Pancreas (tissue), 10 donors: ENCODE results near the gene ANKRD24. TPM values are rescaled to one million over a fixed set of nuclear protein-coding genes. Genes with fewer than 3 reads are reported as not detected.

Experiments
- ATAC-seq, 4 donors: fragments of 200-7000 bp; cut with Tn5 transposase; one replicate each; pipeline versions ENCODE4 v1.8.0 to v1.9.1; 2020; ENCODE audit warnings: mild to moderate bottlenecking in 4 of 4, moderate library complexity in 4 of 4
- DNase-seq, 6 donors: peaks; one replicate each; pipeline ENCODE4 v3.0.0-alpha.2; 2020
- FAIRE-seq: peaks from 2 replicates; lab custom pipeline; 2012; peaks lifted over from hg19 to GRCh38; lab: Jason Lieb, UNC
- H3K27ac ChIP-seq, 4 donors: fragments of 200-600 bp; sonication (generic); 1 replicate in 3 of 4; 2 replicates in 1 of 4; pipeline versions ENCODE4 v1.5.0 to v1.8.0; 2020
- H3K27me3 ChIP-seq, 4 donors: fragments of 200-600 bp; one replicate each; pipeline ENCODE4 v1.8.0; 2021
- H3K36me3 ChIP-seq, 3 donors: fragments of 200-600 bp; sonication (generic) in 1 of 3; one replicate each; pipeline versions ENCODE4 v1.5.0 to v1.8.0; 2020 to 2021
- H3K4me1 ChIP-seq, 3 donors: fragments of 200-600 bp; one replicate each; pipeline ENCODE4 v1.8.0; 2021
- H3K4me3 ChIP-seq, 4 donors: fragments of 200-600 bp; sonication (generic) in 2 of 4; one replicate each; pipeline versions ENCODE4 v1.5.0 to v1.8.0; 2020 to 2021
- H3K9me3 ChIP-seq, 4 donors: fragments of 200-600 bp; one replicate each; pipeline ENCODE4 v1.8.0; 2021
- CTCF ChIP-seq, 4 donors: fragments of 200-600 bp; sonication (generic) in 3 of 4; IDR thresholded peaks; one replicate each; pipeline versions ENCODE4 v1.5.0 to v1.8.0; 2021; ENCODE audit warnings: antibody characterized with exemption in 4 of 4
- WGBS, 2 donors: extraction: QIAGEN DNeasy Blood & Tissue Kit; methylation state at CpG; one replicate each; pipeline ENCODE4 v1.1.7; 2013; 5-methylcytosine and 5-hydroxymethylcytosine counted together
- intact Hi-C, 3 donors: fragments of 100-400 bp; cut with DNase I; formaldehyde crosslinking; loops; one replicate each; pipeline versions ENCODE4 v1.11.1 to v1.14.2; 2022
- polyA plus RNA-seq, 2 donors: library from polyadenylated mRNA; stranded (reverse); fragments of 200-250 nt; gene quantifications; one replicate each; pipeline ENCODE4 v1.2.3, GENCODE V29; 2013
- total RNA-seq, 6 donors: library from RNA; stranded (reverse); fragmentation: NEBNext Ultra II Directional in 4 of 6; extraction: Animal tissue kit (Norgen Biotek cat#: 25700) in 4 of 6; gene quantifications; one replicate each; pipeline versions ENCODE4 v1.2.1 to v1.2.4, GENCODE V29; 2021 to 2023
- donor health status: healthy with polysubstance abuse.
- donor health status: DM: no; HTN: no; CAD: no; lungs with moderate emphysema.
- donor health status: DM: no; HTN: no; CAD: no.
- donor health status: control.
- donor health status: control.
- donor health status: Bipolar disorder and iron deficiency.
- donor health status: DM: yes; HTN: yes; CAD: no.
- donor health status: DM: no; HTN: no; CAD: no.
- donor health status: DM: no; HTN: no; CAD: no.
- donor health status: DM: yes; HTN: yes; CAD: no.

Gene ANKRD24
- total and polyA plus RNA-seq, 8 donors, result 0.70 to 14.2 (median 1.9) TPM

- no peaks in the 10 kb centered on the region for H3K36me3 ChIP-seq
- no peak overlapping the region for H3K27ac ChIP-seq
- no peak for FAIRE-seq
- no peak for ATAC-seq
- no peak for DNase-seq
- intact Hi-C loops, result no loop called here
- no peak for TF ChIP-seq CTCF (IDR thresholded peaks at IDR 0.05)
- H3K27me3 ChIP-seq, result no peaks in the 10 kb centered on the region
- H3K4me3 ChIP-seq, result no peak overlapping the region
- WGBS, 2 donors, result 60 to 72% methylated on average over 7 of the region's 7 CpGs
- H3K9me3 ChIP-seq, result no peaks in the 10 kb centered on the region
- no peaks in the 10 kb centered on the region for H3K4me1 ChIP-seq
Measured at GRCh38 chr19:4161415-4162077, 20.9 kb upstream of the ANKRD24 start.

DNA sequence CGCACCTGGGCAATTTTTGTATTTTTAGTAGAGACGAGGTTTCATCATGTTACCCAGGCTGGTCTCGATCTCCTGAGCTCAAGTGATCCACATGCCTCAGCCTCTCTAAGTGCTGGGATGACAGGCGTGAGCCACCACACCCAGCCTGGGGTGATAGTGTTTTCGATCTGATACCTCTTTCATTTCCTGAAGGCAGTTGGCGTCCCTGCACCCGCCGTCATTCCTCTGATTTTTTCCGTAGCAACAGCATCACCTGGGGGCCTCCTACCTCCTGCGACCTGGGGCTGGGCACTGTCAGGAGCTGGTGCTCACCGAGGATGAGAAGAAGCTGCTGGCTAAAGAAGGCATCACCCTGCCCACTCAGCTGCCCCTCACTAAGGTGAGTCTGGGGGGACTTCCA is 18.2 kb upstream of the ANKRD24 start:
- TF ChIP-seq CTCF (IDR thresholded peaks at IDR 0.05), result no peak
- FAIRE-seq (no peak), DNase-seq (no peak), ATAC-seq (no peak)
- Histone ChIP-seq H3K4me1 (no peaks in the 10 kb centered on the region), H3K27ac (no peak overlapping the region), H3K4me3 (no peak overlapping the region), H3K36me3 (no peaks in the 10 kb centered on the region), H3K9me3 (no peaks in the 10 kb centered on the region), H3K27me3 (no peaks in the 10 kb centered on the region)
- intact Hi-C loops, result no loop called here
- WGBS, 2 donors, result 38 to 56% methylated on average over 11 of the region's 11 CpGs

DNA sequence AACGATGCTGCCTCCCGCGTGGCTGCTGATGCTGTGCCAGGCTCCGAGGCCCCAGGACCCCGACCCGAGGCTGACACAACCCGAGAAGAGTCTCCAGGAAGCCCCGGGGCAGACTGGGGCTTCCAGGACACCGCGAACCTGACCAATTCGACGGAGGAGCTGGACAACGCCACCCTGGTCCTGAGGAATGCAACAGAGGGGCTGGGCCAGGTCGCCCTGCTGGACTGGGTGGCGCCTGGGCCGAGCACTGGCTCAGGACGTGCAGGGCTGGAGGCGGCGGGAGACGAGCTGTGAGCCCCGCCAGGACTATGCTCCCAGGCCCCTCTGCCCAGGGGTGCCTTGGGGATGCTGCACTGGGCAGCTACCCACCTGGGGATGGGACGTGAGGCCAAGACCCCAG is 10.8 kb upstream of the ANKRD24 start:
- FAIRE-seq, result no peak
- 50 to 68% methylated on average over 22 of the region's 22 CpGs for WGBS, 2 donors

DNA sequence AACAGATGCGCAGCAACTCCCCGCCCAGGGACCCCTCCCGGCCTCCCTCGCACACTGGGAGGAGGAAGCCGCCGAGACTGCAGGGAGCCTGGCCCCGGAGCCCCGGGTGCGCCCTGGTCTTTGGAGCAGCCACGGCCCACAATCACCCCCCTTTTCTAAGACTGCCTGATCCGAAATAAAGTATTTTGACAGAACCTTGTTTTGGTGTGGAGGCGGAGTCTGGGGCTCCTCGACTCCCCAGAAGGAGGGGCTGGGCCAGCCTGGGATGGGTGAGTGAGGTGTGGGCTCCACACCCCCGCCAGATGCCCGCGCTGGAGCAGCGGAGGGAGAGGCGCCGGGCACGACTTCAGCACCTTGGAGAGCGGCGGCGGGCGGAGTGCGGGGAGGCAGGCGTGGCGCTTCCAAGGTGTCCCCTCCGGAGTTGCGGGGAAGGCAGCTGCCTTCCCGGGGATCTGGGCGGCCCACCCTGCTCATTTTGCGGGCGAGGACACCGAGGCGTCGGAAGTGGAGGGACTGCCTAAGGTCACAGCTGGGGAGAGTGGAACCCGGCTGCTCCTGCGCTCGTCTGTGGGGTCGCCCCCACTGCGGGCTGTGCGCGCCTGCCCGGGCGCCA is 9.5 kb upstream of the ANKRD24 start:
- ATAC-seq, result peak; percentile 85 to 98 (median 91)
- 4 to 7% methylated on average over 44 to 45 of the region's 45 CpGs for WGBS, 2 donors
- peaks cover 0 to 17% (median 0%) of the 10 kb centered on the region in 3 donors for H3K36me3 ChIP-seq
- no peak overlapping the region for H3K4me3 ChIP-seq
- peak; percentile 45 to 89 (median 70) for DNase-seq
- no peak for FAIRE-seq
- H3K27ac ChIP-seq, result no peak overlapping the region
- no peak for TF ChIP-seq CTCF (IDR thresholded peaks at IDR 0.05)
- H3K27me3 ChIP-seq, result no peaks in the 10 kb centered on the region
- H3K9me3 ChIP-seq, result no peaks in the 10 kb centered on the region
- intact Hi-C loops, result no loop called here
- H3K4me1 ChIP-seq, result no peaks in the 10 kb centered on the region

More for the DNA sequence above, 10.8 kb upstream of the ANKRD24 start:
- no peaks in the 10 kb centered on the region for H3K9me3 ChIP-seq
- no peaks in the 10 kb centered on the region for H3K27me3 ChIP-seq
- DNase-seq (peak in 1 of 6 donors; percentile 60), ATAC-seq (no peak)
- H3K36me3 ChIP-seq, result peaks cover 0 to 11% (median 0%) of the 10 kb centered on the region in 3 donors
- TF ChIP-seq CTCF (IDR thresholded peaks at IDR 0.05), result no peak
- no peak overlapping the region for H3K4me3 ChIP-seq
- no peaks in the 10 kb centered on the region for H3K4me1 ChIP-seq
- intact Hi-C loops, result no loop called here
- H3K27ac ChIP-seq, result no peak overlapping the region
